HG03045 (cell line): ENCODE measurements around the gene CD46.

Source experiments
- ATAC-seq: cut with Tn5 transposase; IDR thresholded peaks from one replicate; pipeline ENCODE4 v1.9.1; 2021; ENCODE audit warnings: mild to moderate bottlenecking, moderate library complexity; ENCODE audit not compliant: unreplicated experiment

Gene CD46

DNA sequence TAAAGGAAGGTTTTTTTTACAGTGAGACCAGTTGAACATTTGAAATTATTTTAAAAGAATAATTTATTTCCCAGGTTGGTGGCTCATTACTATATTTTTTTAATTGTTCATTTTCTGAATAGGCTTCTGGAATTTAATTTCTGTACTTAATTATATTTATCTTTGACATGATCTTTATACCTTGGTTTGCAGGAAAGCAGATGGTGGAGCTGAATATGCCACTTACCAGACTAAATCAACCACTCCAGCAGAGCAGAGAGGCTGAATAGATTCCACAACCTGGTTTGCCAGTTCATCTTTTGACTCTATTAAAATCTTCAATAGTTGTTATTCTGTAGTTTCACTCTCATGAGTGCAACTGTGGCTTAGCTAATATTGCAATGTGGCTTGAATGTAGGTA, 41.5 kb downstream of the CD46 start:
- no peak for ATAC-seq

DNA sequence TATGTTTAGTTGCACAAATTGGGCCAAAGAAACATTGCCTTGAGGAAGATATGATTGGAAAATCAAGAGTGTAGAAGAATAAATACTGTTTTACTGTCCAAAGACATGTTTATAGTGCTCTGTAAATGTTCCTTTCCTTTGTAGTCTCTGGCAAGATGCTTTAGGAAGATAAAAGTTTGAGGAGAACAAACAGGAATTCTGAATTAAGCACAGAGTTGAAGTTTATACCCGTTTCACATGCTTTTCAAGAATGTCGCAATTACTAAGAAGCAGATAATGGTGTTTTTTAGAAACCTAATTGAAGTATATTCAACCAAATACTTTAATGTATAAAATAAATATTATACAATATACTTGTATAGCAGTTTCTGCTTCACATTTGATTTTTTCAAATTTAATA, 43.0 kb downstream of the CD46 start:
- ATAC-seq, result no peak

DNA sequence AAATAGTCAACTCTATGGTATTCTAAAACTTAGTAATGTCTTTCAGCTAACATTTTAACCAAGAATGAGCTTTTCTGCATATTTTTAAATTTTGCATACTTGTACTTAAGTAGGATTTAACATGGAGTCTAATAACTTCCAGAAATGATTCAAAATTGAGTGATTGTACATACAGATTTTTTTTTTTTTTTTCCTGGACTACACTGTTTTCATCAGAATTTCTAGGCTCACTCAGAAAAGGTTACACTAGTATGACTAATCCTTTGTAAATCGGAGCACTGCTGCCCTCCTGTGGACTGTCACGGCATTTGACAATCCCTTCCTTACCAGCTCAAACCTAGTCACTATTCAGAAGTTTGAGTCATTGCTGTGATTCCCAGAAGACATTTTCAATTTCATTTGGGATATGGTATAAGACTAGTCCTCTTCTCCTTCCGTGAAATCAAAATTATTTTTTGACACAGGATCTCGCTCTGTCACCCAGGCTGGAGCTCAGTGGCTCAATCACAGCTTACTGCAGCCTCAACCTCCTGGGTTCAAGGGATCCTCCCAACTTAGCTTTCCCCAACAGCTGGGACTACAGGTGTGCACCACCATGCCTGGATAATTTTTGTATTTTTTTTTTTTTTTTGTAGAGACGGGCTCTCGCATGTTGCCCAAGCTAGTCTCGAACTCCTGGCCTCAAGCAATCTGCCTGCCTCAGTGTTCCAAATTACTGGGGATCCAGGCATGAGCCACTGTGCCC, 45.5 kb downstream of the CD46 start:
- ATAC-seq, result peak; percentile 66

- ATAC-seq, result no peak
These were observed 47.0 kb downstream of the CD46 start for GRCh38 chr1:207798847-207799246.

DNA sequence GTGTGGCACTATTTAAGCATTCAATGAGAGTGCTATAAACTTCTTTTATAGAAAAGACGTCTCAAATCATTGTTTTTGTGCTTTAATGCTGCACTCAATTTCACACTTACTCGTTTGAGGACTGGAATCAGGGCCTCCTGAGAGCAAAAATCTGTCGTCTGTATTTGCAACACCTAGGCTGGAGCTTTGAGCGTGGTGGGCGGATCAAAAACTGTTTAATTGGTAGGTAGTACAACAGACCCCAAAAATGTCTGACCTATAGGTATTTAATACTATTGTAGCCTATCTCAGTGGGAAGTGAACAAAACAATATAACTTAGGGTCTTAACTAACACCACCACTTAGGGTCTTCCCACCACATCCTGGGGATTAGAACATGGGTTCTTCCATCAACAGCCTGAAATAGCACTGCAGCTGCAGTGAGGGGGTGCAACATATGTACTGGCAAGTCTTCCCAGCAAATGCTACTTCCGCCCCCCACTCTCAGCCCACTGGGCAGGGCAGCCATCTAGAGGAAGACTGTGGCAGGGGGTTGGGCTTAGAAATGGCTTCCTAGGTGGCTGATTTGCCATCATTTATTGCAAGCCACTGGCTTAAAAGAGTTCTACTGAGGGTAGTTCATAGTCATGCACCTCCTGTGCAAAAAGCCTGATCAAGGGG, 48.3 kb downstream of the CD46 start:
- no peak for ATAC-seq

- no peak for ATAC-seq
These were observed 50.0 kb downstream of the CD46 start for GRCh38 chr1:207801819-207802218.

GRCh38 chr1:207803678-207804077, 51.8 kb downstream of the CD46 start:
- ATAC-seq, result no peak

DNA sequence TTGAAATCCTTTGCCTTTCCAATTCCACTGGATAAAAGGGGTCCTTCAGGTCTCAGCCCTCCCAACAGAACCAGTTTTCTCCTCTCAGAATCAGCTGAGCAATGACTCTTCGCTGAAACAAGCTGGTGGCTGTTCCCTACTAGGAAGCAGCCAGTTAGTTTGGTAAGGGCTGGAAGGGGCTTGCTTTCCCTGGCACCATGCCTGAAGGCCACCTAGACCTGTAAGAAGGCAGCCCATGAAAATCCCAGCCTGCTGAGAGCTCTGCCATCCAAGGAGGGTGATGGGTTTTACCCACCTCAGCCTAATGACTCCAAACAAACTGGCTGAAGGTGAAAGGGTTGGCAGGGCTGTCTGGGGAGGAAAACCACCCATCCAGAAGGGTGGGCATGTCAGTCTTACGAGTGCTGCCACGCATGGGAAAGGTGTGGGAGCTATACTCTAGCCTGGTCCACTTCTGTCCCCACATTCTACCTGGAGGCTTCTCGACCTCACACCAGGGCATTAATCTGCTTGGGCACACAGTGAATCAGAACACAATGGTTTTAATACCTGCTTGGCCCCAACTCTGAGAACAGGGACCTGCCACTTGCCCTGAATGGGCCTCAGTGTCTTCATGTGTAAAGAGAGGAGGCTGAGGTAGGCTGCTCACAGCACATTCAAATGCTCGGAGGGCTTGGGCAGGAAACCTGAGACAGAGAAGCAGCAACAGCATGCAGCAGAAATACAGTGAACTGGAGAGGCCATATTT, 53.0 kb downstream of the CD46 start:
- ATAC-seq, result no peak

- ATAC-seq, result no peak
These were observed 54.1 kb downstream of the CD46 start for GRCh38 chr1:207805841-207806421.

DNA sequence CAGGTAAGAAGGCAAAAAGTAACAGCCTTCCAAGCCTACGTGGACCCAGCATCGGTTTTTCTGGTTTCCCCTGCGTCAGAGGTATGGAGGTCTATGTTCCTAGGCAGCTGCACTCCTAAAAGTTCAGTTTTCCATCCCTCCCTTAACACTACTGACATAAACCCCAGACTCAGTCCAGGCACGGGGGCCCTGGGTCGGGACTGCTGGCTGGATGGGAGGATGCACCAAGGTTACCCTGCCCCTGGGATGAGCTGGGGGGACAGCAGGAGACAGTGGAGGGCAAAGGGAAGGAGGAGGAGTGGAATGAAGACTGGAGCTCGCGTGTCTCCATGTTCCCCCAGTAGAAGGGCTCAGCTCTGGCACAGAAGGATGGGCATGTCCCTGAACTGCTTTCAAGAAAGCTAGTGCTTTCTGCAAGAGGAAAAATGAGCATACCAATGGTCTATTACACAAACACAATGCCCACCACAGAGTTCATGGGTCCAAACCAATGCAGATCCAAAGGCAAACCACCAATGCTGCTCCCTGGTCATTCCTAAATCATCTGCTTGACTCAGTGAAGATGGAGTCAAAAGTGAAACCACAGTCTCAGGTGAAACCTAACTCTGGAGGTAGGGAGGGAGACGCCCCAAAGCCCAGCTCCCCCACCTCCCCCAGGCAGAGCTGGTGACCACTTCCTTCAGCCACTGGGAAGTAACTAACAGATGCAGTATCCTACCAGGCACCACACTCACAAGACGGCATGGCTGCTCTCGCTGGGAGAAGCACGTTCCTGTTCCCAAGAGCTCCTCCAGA, 54.9 kb downstream of the CD46 start:
- ATAC-seq, result no peak

DNA sequence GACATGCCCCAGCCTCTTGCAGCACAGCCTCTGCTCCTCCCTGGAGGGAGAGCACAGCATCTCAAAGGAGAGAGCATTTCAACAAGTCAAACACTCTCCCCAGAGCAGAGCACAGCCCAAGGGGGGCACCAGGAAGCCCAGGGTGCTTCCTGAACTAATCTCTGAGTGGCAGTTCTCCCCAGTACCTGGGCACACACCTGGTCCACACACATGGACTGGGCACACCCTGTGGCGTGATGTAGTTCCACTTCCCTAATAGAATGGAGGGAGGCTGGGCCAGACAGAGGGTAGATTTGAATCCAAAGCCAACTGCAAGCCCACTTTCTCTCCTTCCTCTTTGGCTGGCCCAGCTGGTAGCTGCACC, 55.5 kb downstream of the CD46 start:
- no peak for ATAC-seq

DNA sequence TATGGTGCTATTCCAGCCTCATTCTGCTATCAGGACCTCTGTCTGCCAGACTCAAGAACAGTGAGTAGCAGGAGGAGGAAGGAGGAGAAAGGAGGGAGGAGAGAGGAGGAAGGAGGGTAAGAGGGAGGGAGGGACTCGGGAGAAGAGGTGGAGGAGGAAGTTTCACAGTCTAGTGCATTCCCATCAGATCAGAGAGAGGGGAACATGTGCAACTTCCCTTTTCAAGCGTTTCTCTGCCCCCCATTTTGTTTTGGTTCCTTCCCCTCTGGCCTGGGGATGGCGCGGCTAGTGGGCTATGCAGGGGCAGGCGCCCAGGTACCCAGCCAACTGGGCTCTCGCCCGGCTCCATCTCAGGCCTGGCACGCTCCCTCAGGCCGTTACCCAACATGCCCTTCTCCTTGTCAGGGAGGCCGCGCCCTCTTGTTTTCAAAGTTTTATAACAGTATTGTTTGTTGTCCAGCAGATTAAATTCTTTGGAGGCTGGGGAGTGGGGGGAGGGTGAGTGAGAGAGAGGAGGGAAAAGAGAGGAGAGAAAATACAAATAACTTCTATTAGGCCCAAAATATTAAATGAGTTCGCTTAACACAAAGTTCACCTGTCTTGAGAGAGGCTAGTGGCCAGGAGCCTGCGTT, 56.0 kb downstream of the CD46 start:
- no peak for ATAC-seq

- no peak for ATAC-seq
These were observed 56.5 kb downstream of the CD46 start for GRCh38 chr1:207808322-207808705.

DNA sequence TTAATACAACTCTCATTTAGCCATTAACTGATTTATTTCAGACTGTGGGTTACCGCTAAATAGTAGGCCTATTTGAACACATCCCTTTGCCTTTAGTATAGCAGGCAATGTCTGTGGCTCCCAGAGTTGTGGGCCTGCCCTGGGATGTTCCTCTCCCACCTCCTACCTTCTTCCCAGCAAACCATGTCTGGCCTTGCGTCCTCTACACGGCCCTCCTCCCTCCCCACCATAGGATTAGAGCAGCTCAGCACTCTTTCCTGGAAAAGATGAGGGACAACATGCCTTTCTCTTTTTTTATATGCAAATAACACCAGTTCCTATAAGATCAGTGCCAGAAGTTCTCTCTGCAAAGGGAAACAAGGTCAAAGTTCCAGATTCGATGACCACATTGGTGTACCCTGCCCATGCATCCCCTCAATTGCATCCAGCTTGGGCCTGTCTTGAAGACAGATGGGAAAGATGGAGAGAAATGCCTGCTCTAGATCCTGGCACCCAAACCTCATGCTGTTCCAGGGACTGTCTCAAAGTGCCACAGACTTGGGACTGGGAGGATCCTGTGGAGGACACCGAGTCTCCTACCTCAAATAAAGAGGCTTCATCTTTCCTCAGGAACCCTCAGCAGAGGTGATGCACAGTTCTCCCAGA, 57.2 kb downstream of the CD46 start:
- no peak for ATAC-seq

- no peak for ATAC-seq
These were observed 58.3 kb downstream of the CD46 start for GRCh38 chr1:207810173-207810572.

- no peak for ATAC-seq
These were observed 58.9 kb downstream of the CD46 start for GRCh38 chr1:207810606-207811295.

DNA sequence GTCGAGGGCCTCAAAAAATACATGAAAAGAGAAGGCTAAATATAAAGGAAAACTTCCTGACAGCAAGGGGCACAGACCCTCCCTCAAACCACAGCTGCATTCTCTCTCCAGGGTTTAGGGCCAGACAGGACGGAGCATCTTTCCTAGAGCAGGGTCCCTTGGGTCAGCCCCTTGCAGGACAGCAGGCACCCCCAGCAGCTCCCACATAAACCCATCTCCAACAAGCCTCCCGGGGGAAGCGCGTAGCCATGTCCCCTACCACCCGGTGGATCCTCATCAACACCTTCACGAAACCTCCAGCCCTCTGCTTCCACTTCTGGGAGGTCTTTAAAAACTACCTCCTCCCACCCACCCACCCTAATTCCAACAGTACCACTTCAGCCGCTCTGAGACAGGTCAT, 59.5 kb downstream of the CD46 start:
- ATAC-seq, result no peak

GRCh38 chr1:207811920-207812720, 60.3 kb downstream of the CD46 start:
- ATAC-seq, result no peak
